ENCODE data around the gene NTRK1. TPM values are rescaled to one million over a fixed set of nuclear protein-coding genes. Genes with fewer than 3 reads are reported as not detected.

The NTRK1 gene
- total and polyA plus RNA-seq, 2 of the 13 experiments (the other 11 are each of a cell fraction or from before 2014, with no cell fraction given) = not detected

DNA sequence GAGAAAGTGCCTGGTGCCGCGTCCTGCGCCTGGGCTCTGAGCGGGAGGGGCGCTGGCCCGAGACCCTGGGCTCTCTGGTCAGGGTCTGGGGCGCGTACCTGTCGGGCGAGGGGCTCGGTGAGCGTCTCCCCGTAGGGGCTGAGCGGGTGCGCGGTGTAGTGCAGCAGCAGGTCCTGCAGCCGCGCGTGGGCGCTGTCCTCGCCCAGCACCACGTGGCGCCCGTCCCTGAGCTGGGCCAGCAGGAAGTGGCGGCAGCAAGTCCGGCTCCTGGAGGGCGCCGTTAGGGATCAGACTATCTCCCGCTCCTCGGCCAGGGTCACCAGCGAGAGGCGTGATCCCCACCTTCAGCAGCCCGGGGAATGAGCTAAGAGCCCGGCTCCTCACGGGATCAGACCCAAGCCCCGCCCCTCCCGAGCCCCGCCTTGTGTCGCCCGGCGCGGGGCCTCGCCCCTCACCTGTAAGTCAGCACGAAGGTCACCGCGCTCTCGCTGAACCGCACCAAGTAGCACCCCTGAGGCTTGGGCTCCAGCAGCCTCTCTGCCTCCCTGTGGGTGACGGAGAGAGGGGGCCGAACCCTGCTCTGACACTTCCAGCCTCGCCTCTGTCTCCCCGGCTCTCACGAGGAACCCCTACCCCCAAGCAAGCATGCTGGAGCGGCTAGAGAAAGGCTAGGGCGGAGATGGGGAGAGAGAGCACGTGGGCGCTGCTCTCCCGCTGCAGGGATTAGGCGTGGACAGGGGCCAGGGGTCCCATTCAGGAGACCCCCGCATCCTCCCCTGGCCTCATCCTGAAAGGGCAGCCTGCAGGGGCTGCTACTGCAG lies 46.7 kb upstream of the NTRK1 start (continued):
- TF ChIP-seq SRSF1 (optimal IDR thresholded peaks at IDR 0.05; ENCODE audit: low read depth, low read length) (no peak), FOXA1 (IDR thresholded peaks at IDR 0.05) (no peak), FOXA1 (CRISPR knock-in tag; IDR thresholded peaks at IDR 0.05) (no peak), NFE2 (CRISPR knock-in tag; IDR thresholded peaks at IDR 0.05) (no peak), ZBTB3 (CRISPR knock-in tag; IDR thresholded peaks at IDR 0.05; ENCODE audit: borderline replicate concordance, low read depth) (peak; percentile 52; the same call in 1 of the 2 replicates), ZNF629 (CRISPR knock-in tag; conservative IDR thresholded peaks at IDR 0.05) (no peak), RBFOX2 (IDR thresholded peaks at IDR 0.05; ENCODE audit: low read depth, low read length) (peak; percentile 68), ZNF720 (CRISPR knock-in tag; IDR thresholded peaks at IDR 0.05) (no peak)
- TF ChIP-seq, protein P1, sequence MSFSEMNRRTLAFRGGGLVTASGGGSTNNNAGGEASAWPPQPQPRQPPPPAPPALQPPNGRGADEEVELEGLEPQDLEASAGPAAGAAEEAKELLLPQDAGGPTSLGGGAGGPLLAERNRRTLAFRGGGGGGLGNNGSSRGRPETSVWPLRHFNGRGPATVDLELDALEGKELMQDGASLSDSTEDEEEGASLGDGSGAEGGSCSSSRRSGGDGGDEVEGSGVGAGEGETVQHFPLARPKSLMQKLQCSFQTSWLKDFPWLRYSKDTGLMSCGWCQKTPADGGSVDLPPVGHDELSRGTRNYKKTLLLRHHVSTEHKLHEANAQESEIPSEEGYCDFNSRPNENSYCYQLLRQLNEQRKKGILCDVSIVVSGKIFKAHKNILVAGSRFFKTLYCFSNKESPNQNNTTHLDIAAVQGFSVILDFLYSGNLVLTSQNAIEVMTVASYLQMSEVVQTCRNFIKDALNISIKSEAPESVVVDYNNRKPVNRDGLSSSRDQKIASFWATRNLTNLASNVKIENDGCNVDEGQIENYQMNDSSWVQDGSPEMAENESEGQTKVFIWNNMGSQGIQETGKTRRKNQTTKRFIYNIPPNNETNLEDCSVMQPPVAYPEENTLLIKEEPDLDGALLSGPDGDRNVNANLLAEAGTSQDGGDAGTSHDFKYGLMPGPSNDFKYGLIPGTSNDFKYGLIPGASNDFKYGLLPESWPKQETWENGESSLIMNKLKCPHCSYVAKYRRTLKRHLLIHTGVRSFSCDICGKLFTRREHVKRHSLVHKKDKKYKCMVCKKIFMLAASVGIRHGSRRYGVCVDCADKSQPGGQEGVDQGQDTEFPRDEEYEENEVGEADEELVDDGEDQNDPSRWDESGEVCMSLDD (CRISPR knock-in tag; IDR thresholded peaks at IDR 0.05; ENCODE audit: borderline replicate concordance) = peak; percentile 76; the same call in 1 of the 2 replicates
- TF ChIP-seq, protein P2, sequence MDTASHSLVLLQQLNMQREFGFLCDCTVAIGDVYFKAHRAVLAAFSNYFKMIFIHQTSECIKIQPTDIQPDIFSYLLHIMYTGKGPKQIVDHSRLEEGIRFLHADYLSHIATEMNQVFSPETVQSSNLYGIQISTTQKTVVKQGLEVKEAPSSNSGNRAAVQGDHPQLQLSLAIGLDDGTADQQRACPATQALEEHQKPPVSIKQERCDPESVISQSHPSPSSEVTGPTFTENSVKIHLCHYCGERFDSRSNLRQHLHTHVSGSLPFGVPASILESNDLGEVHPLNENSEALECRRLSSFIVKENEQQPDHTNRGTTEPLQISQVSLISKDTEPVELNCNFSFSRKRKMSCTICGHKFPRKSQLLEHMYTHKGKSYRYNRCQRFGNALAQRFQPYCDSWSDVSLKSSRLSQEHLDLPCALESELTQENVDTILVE (CRISPR knock-in tag; IDR thresholded peaks at IDR 0.05) = 0 out of 2 replicates have a peak, but pooled peaks have one; percentile 58
- TF ChIP-seq, protein P3, sequence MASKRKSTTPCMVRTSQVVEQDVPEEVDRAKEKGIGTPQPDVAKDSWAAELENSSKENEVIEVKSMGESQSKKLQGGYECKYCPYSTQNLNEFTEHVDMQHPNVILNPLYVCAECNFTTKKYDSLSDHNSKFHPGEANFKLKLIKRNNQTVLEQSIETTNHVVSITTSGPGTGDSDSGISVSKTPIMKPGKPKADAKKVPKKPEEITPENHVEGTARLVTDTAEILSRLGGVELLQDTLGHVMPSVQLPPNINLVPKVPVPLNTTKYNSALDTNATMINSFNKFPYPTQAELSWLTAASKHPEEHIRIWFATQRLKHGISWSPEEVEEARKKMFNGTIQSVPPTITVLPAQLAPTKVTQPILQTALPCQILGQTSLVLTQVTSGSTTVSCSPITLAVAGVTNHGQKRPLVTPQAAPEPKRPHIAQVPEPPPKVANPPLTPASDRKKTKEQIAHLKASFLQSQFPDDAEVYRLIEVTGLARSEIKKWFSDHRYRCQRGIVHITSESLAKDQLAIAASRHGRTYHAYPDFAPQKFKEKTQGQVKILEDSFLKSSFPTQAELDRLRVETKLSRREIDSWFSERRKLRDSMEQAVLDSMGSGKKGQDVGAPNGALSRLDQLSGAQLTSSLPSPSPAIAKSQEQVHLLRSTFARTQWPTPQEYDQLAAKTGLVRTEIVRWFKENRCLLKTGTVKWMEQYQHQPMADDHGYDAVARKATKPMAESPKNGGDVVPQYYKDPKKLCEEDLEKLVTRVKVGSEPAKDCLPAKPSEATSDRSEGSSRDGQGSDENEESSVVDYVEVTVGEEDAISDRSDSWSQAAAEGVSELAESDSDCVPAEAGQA (IDR thresholded peaks at IDR 0.05; ENCODE audit: low read depth) = no peak
- TF ChIP-seq, protein P3 (CRISPR knock-in tag; IDR thresholded peaks at IDR 0.05; ENCODE audit: borderline replicate concordance) = no peak
- TF ChIP-seq, protein P4, sequence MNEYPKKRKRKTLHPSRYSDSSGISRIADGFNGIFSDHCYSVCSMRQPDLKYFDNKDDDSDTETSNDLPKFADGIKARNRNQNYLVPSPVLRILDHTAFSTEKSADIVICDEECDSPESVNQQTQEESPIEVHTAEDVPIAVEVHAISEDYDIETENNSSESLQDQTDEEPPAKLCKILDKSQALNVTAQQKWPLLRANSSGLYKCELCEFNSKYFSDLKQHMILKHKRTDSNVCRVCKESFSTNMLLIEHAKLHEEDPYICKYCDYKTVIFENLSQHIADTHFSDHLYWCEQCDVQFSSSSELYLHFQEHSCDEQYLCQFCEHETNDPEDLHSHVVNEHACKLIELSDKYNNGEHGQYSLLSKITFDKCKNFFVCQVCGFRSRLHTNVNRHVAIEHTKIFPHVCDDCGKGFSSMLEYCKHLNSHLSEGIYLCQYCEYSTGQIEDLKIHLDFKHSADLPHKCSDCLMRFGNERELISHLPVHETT (CRISPR knock-in tag; conservative IDR thresholded peaks at IDR 0.05) = no peak
- TF ChIP-seq, protein P5, sequence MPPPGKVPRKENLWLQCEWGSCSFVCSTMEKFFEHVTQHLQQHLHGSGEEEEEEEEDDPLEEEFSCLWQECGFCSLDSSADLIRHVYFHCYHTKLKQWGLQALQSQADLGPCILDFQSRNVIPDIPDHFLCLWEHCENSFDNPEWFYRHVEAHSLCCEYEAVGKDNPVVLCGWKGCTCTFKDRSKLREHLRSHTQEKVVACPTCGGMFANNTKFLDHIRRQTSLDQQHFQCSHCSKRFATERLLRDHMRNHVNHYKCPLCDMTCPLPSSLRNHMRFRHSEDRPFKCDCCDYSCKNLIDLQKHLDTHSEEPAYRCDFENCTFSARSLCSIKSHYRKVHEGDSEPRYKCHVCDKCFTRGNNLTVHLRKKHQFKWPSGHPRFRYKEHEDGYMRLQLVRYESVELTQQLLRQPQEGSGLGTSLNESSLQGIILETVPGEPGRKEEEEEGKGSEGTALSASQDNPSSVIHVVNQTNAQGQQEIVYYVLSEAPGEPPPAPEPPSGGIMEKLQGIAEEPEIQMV (CRISPR knock-in tag; IDR thresholded peaks at IDR 0.05; ENCODE audit: low read depth) = peak; percentile 87
- TF ChIP-seq, protein P6, sequence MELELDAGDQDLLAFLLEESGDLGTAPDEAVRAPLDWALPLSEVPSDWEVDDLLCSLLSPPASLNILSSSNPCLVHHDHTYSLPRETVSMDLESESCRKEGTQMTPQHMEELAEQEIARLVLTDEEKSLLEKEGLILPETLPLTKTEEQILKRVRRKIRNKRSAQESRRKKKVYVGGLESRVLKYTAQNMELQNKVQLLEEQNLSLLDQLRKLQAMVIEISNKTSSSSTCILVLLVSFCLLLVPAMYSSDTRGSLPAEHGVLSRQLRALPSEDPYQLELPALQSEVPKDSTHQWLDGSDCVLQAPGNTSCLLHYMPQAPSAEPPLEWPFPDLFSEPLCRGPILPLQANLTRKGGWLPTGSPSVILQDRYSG (CRISPR knock-in tag; IDR thresholded peaks at IDR 0.05) = no peak

All from HepG2 (cell line).